ENCODE data around the gene ARHGAP35.

GRCh38 chr19:46812977-46813838 lies 47.6 kb upstream of the ARHGAP35 start:
- no peak for TF ChIP-seq CTCF (IDR thresholded peaks at IDR 0.05)
- no peak for TF ChIP-seq POLR2A (IDR thresholded peaks at IDR 0.05)
- TF ChIP-seq EP300 (IDR thresholded peaks at IDR 0.05), result no peak
- TF ChIP-seq POLR2AphosphoS5 (IDR thresholded peaks at IDR 0.05), result peak; percentile 14

Data from gastroesophageal sphincter (tissue), 3 donors.